Smooth muscle cell (in vitro differentiated cells): Measurements from ENCODE around the gene CAMK4. TPM values are rescaled to one million over a fixed set of nuclear protein-coding genes. Genes with fewer than 3 reads are reported as not detected.

Experiments
- DNase-seq: peaks from one replicate; lab custom pipeline; 2025; ENCODE audit not compliant: unreplicated experiment; lab: John Stamatoyannopoulos, UW
- H2AFZ ChIP-seq: fragments of 200-600 bp; sonication (generic); 2 replicates; pipeline ENCODE4 v1.6.0; 2016; ENCODE audit warnings: antibody characterized with exemption, low read depth, mild to moderate bottlenecking
- H3F3A ChIP-seq: fragments of 200-600 bp; sonication (generic); 2 replicates; pipeline ENCODE4 v1.6.0; 2017; ENCODE audit warnings: antibody characterized with exemption, low read depth
- H3K27ac ChIP-seq: fragments of 200-600 bp; sonication (generic); 2 replicates; pipeline ENCODE4 v1.5.1; 2016; ENCODE audit warnings: low read depth, mild to moderate bottlenecking
- H3K27me3 ChIP-seq: fragments of 200-600 bp; sonication (generic); 2 replicates; pipeline ENCODE4 v1.6.1; 2016; ENCODE audit warnings: low read depth, mild to moderate bottlenecking
- H3K36me3 ChIP-seq: fragments of 200-600 bp; sonication (generic); 2 replicates; pipeline ENCODE4 v1.5.1; 2016; ENCODE audit warnings: low read depth
- H3K4me1 ChIP-seq: fragments of 200-600 bp; sonication (generic); 2 replicates; pipeline ENCODE4 v1.5.1; 2016; ENCODE audit warnings: low read depth
- H3K4me2 ChIP-seq: fragments of 200-600 bp; sonication (generic); 2 replicates; pipeline ENCODE4 v1.6.0; 2016; ENCODE audit warnings: mild to moderate bottlenecking
- H3K4me3 ChIP-seq: fragments of 200-600 bp; sonication (generic); 2 replicates; pipeline ENCODE4 v1.5.1; 2016; ENCODE audit warnings: mild to moderate bottlenecking
- H3K79me2 ChIP-seq: fragments of 200-600 bp; sonication (generic); 2 replicates; pipeline ENCODE4 v1.6.0; 2016; ENCODE audit warnings: low read depth, mild to moderate bottlenecking
- H3K9ac ChIP-seq: fragments of 200-600 bp; sonication (generic); 2 replicates; pipeline ENCODE4 v1.6.0; 2016; ENCODE audit warnings: low read depth
- H3K9me3 ChIP-seq: fragments of 200-600 bp; sonication (generic); replicated peaks from 2 replicates; pipeline ENCODE4 v1.5.1; 2016; ENCODE audit warnings: low read depth
- H4K20me1 ChIP-seq: fragments of 200-600 bp; sonication (generic); 2 replicates; pipeline ENCODE4 v1.6.0; 2016; ENCODE audit warnings: low read depth
- CTCF ChIP-seq: fragments of 200-600 bp; sonication (generic); IDR thresholded peaks from 2 replicates; pipeline ENCODE4 v1.5.1; 2017; ENCODE audit warnings: borderline replicate concordance, mild to moderate bottlenecking, antibody characterized with exemption; ENCODE audit not compliant: insufficient read depth, poor library complexity, severe bottlenecking
- WGBS: methylation state at CpG from one replicate; pipeline ENCODE4 v1.1.7; 2016; ENCODE audit warnings: low lambda C conversion rate; 5-methylcytosine and 5-hydroxymethylcytosine counted together
- polyA plus RNA-seq: library from polyadenylated mRNA; unstranded; fragments of >200 nt; fragmentation: Nextera tagmentation; extraction: Ambion mirVana; gene quantifications from 2 replicates; pipeline ENCODE4 v1.2.1, GENCODE V29; 2016
- total RNA-seq: library from RNA; depleted of rRNA; stranded (reverse); fragments of >200 nt; gene quantifications from 2 replicates; pipeline ENCODE4 v1.2.3, GENCODE V29; 2014

Gene CAMK4
- total and polyA plus RNA-seq, 2 experiments from 2014 or later, result 1.1 to 3.6 TPM

GRCh38 chr5:111372799-111373198 is 148.6 kb downstream of the CAMK4 start:
- H3K4me2 ChIP-seq, result no peak overlapping the region
- H3K4me3 ChIP-seq, result no peak overlapping the region
- no peaks in the 10 kb centered on the region for H3K27me3 ChIP-seq
- no peaks in the 10 kb centered on the region for H3K4me1 ChIP-seq
- no peaks in the 10 kb centered on the region for H3K9me3 ChIP-seq
- TF ChIP-seq CTCF, result no peak
- H3K9ac ChIP-seq, result no peak overlapping the region
- no peak overlapping the region for H3K27ac ChIP-seq
- DNase-seq, result no peak
- no peaks in the 10 kb centered on the region for H3K36me3 ChIP-seq
- no peaks in the 10 kb centered on the region for H4K20me1 ChIP-seq
- 81% methylated on average over 1 of the region's 1 CpG for WGBS
- no peaks in the 10 kb centered on the region for H3F3A ChIP-seq
- no peak overlapping the region for H2AFZ ChIP-seq
- no peaks in the 10 kb centered on the region for H3K79me2 ChIP-seq

DNA sequence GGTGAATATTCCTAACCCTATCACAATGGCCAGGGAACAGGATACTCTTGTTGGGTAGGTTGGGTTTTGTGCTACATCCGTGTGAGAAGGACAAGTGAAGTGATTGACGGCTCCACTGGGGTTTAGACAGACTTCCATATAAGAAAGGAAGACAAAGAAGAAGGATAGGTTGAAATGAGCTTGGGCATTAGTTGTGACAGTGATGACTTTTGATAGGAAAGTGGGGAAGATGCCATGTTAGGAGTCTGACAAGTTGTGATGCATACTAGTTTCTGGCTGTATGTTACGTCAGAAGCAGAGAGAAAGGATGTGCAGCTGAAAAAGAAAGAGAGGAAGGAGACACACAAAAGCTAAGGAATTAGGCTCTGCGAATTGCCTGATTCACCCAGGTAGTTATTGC is 150.2 kb downstream of the CAMK4 start:
- Histone ChIP-seq H3K4me1 (no peaks in the 10 kb centered on the region), H3K27me3 (no peaks in the 10 kb centered on the region), H3F3A (no peaks in the 10 kb centered on the region), H3K4me2 (no peak overlapping the region), H2AFZ (no peak overlapping the region), H3K79me2 (no peaks in the 10 kb centered on the region), H3K36me3 (no peaks in the 10 kb centered on the region), H4K20me1 (no peaks in the 10 kb centered on the region), H3K27ac (no peak overlapping the region), H3K9me3 (no peaks in the 10 kb centered on the region), H3K4me3 (no peak overlapping the region), H3K9ac (no peak overlapping the region)
- no peak for TF ChIP-seq CTCF
- 88% methylated on average over 4 of the region's 4 CpGs for whole genome bisulfite sequencing
- DNase-seq, result no peak

DNA sequence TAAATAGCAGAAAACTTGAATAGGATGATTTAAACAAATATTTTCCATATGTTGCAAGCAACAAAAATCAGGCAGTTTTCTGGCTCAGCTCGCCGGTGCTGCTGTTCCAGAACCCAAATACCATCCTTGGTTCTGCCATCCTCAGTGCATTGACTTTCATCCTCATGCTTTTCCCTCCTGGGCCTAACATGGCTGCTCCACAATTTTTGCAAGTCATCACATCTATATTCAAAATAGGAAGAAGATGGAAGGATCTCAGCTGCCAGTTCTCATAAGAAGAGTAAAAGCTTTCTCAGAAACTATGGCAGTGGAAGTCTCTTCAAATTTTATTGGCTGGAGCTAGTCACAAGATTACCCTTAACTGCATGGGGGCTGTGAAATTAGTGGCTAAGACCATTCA is 151.5 kb downstream of the CAMK4 start:
- no peak for TF ChIP-seq CTCF
- Histone ChIP-seq H3K79me2 (no peaks in the 10 kb centered on the region), H4K20me1 (no peaks in the 10 kb centered on the region), H3K4me2 (no peak overlapping the region), H3K27me3 (no peaks in the 10 kb centered on the region), H3K9ac (no peak overlapping the region), H3K4me1 (no peaks in the 10 kb centered on the region), H3F3A (no peaks in the 10 kb centered on the region), H3K36me3 (no peaks in the 10 kb centered on the region), H3K4me3 (no peak overlapping the region), H3K27ac (no peak overlapping the region), H2AFZ (no peak overlapping the region), H3K9me3 (no peaks in the 10 kb centered on the region)
- no peak for DNase-seq
- 92% methylated on average over 2 of the region's 2 CpGs for WGBS

DNA sequence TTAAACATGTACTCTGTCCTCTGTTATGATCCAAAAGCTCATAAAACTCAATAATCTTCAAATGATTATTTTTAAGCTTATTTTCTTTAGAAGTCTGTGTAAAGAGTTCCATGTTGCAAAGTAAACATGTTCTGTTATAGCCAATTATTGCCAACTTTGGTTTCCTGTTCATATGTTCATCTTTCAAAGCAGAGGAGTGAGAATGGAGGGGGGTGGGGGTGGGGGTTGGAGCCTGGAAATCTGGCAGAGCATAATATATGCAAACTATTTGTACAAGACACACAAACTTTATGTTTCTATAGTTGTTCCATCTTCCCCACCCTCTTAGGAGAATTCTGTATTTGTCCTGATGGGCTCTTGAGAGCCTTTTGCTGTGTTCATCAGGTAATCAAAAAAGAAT is 153.1 kb downstream of the CAMK4 start:
- Histone ChIP-seq H2AFZ (no peak overlapping the region), H3K79me2 (no peaks in the 10 kb centered on the region), H3F3A (no peaks in the 10 kb centered on the region), H3K4me1 (no peaks in the 10 kb centered on the region), H3K9ac (no peak overlapping the region), H3K27me3 (no peaks in the 10 kb centered on the region), H3K9me3 (no peaks in the 10 kb centered on the region), H3K36me3 (no peaks in the 10 kb centered on the region), H4K20me1 (no peaks in the 10 kb centered on the region), H3K4me3 (no peak overlapping the region), H3K4me2 (no peak overlapping the region), H3K27ac (no peak overlapping the region)
- no peak for DNase-seq
- no peak for TF ChIP-seq CTCF
